H1 (cell line): ENCODE measurements around the gene CCDC80. TPM values are rescaled to one million over a fixed set of nuclear protein-coding genes. Genes with fewer than 3 reads are reported as not detected.

ENCODE experiments used
- CTCF ChIA-PET: fragments of 300-600 bp; sonication (Branson Sonifier 250); formaldehyde crosslinking; loops from one replicate; lab custom pipeline; 2021; ENCODE audit not compliant: partially characterized antibody; lab: Charles Lee
- POLR2A ChIA-PET: fragments of 300-600 bp; sonication (Branson Sonifier 250); formaldehyde crosslinking; loops from one replicate; lab custom pipeline; 2021; ENCODE audit warnings: inconsistent platforms; ENCODE audit not compliant: partially characterized antibody; lab: Charles Lee
- DNase-seq, 2 experiments: peaks; one replicate each; pipeline versions ENCODE4 v3.0.0 to v3.0.0-alpha.2; 2010 to 2022; ENCODE audit warnings: low spot score in 2 of 2, low read depth in 1 of 2, mixed read lengths in 1 of 2
- FAIRE-seq: peaks from 2 replicates; lab custom pipeline; 2011; peaks lifted over from hg19 to GRCh38; lab: Jason Lieb, UNC
- H2AFZ ChIP-seq: 2 replicates; pipeline ENCODE4 v1.8.1; 2012; ENCODE audit warnings: low read length, inconsistent platforms
- H2AK5ac ChIP-seq: 2 replicates; pipeline ENCODE4 v1.6.1; 2013; ENCODE audit warnings: low read depth, low read length
- H2BK120ac ChIP-seq: replicated peaks from 2 replicates; pipeline ENCODE3; 2013; ENCODE audit warnings: low read depth, low read length, inconsistent platforms
- H2BK12ac ChIP-seq: 2 replicates; pipeline ENCODE4 v1.6.1; 2013; ENCODE audit warnings: low read depth, low read length
- H2BK15ac ChIP-seq: 2 replicates; pipeline ENCODE4 v1.6.1; 2013; ENCODE audit warnings: low read length
- H2BK20ac ChIP-seq: 2 replicates; pipeline ENCODE4 v1.6.1; 2013; ENCODE audit warnings: low read length
- H2BK5ac ChIP-seq: 2 replicates; pipeline ENCODE4 v1.6.1; 2013; ENCODE audit warnings: low read depth, low read length
- H3K14ac ChIP-seq: 2 replicates; pipeline ENCODE4 v1.6.1; 2013; ENCODE audit warnings: inconsistent platforms; ENCODE audit not compliant: insufficient read length
- H3K18ac ChIP-seq: 2 replicates; pipeline ENCODE4 v1.6.1; 2013; ENCODE audit warnings: low read length; ENCODE audit errors: extremely low read depth
- H3K23ac ChIP-seq: 2 replicates; pipeline ENCODE4 v1.6.1; 2013; ENCODE audit warnings: inconsistent platforms; ENCODE audit not compliant: insufficient read length
- H3K23me2 ChIP-seq: 2 replicates; pipeline ENCODE4 v1.6.1; 2013; ENCODE audit warnings: low read depth, low read length
- H3K27ac ChIP-seq: 2 replicates; pipeline ENCODE4 v1.6.1; 2011; ENCODE audit warnings: low read depth, low read length, inconsistent platforms
- H3K27me3 ChIP-seq, 4 experiments: replicated peaks in 1 of 4; 1 replicate in 1 of 4; 2 replicates in 3 of 4; pipeline versions ENCODE4 v1.6.1 to v1.8.1; 2011 to 2013; ENCODE audit warnings: low read length in 3 of 4, mild to moderate bottlenecking in 3 of 4, inconsistent platforms in 2 of 4, mixed read lengths in 2 of 4, moderate library complexity in 1 of 4; ENCODE audit not compliant: control insufficient read depth in 3 of 4, insufficient read depth in 3 of 4; ENCODE audit errors: extremely low read depth in 1 of 4
- H3K36me3 ChIP-seq, 4 experiments: 2 replicates each; pipeline versions ENCODE4 v1.6.1 to v1.8.1; 2011 to 2013; ENCODE audit warnings: mild to moderate bottlenecking in 4 of 4, low read length in 3 of 4, moderate library complexity in 2 of 4, control low read depth in 1 of 4, inconsistent platforms in 1 of 4; ENCODE audit not compliant: insufficient read depth in 4 of 4, control insufficient read depth in 2 of 4
- H3K4ac ChIP-seq: replicated peaks from 2 replicates; pipeline ENCODE3; 2013; ENCODE audit warnings: low read length, low read depth, mixed read lengths, inconsistent platforms; ENCODE audit not compliant: insufficient read length
- H3K4me1 ChIP-seq, 4 experiments: replicated peaks in 1 of 4; 1 replicate in 1 of 4; 2 replicates in 3 of 4; pipeline versions ENCODE4 v1.6.1 to v1.8.1; 2011 to 2013; ENCODE audit warnings: low read length in 3 of 4, inconsistent platforms in 2 of 4, mixed read lengths in 1 of 4; ENCODE audit not compliant: insufficient read depth in 4 of 4, control insufficient read depth in 3 of 4
- H3K4me2 ChIP-seq, 2 experiments: 2 replicates each; pipeline versions ENCODE4 v1.6.1 to v1.8.1; 2011 to 2013; ENCODE audit warnings: low read depth in 2 of 2, low read length in 2 of 2, control low read depth in 1 of 2, inconsistent platforms in 1 of 2, mild to moderate bottlenecking in 1 of 2; ENCODE audit not compliant: insufficient read depth in 1 of 2
- H3K4me3 ChIP-seq, 4 experiments: fragments of 200-600, 300-600 bp in 1 of 4; sonication (generic), shearing (Covaris generic), sonication (Bioruptor Twin) in 1 of 4; 2 replicates each; pipeline versions ENCODE4 v1.5.1 to v1.8.1; 2011 to 2016; ENCODE audit warnings: low read length in 4 of 4, low read depth in 3 of 4, control low read depth in 2 of 4, inconsistent platforms in 2 of 4, mild to moderate bottlenecking in 2 of 4, mixed read lengths in 1 of 4, moderate library complexity in 1 of 4; ENCODE audit not compliant: insufficient read depth in 2 of 4; ENCODE audit errors: extremely low read depth in 1 of 4
- H3K56ac ChIP-seq: replicated peaks from 2 replicates; pipeline ENCODE3; 2013; ENCODE audit warnings: low read depth, mild to moderate bottlenecking, mixed read lengths, low read length, inconsistent platforms; ENCODE audit not compliant: insufficient read length
- H3K79me1 ChIP-seq: 2 replicates; pipeline ENCODE4 v1.6.1; 2013; ENCODE audit warnings: low read depth, low read length, control low read depth
- H3K79me2 ChIP-seq, 2 experiments: 2 replicates each; pipeline versions ENCODE4 v1.6.1 to v1.8.1; 2012 to 2013; ENCODE audit warnings: low read length in 2 of 2, mild to moderate bottlenecking in 2 of 2, inconsistent platforms in 1 of 2; ENCODE audit not compliant: insufficient read depth in 2 of 2, control insufficient read depth in 1 of 2
- H3K9ac ChIP-seq, 4 experiments: replicated peaks in 1 of 4; 1 replicate in 1 of 4; 2 replicates in 3 of 4; pipeline versions ENCODE4 v1.6.1 to v1.8.1; 2011 to 2013; ENCODE audit warnings: low read depth in 3 of 4, low read length in 3 of 4, control low read depth in 2 of 4, mild to moderate bottlenecking in 2 of 4, moderate library complexity in 2 of 4, inconsistent platforms in 1 of 4; ENCODE audit errors: extremely low read depth in 1 of 4
- H3K9me3 ChIP-seq, 2 experiments: 2 replicates each; pipeline versions ENCODE4 v1.6.1 to v1.8.1; 2012 to 2013; ENCODE audit warnings: mild to moderate bottlenecking in 2 of 2, moderate library complexity in 2 of 2, control low read depth in 1 of 2, inconsistent platforms in 1 of 2, low read depth in 1 of 2, low read length in 1 of 2, mixed read lengths in 1 of 2; ENCODE audit not compliant: insufficient read depth in 2 of 2
- H4K20me1 ChIP-seq, 2 experiments: replicated peaks in 1 of 2; 2 replicates each; pipeline versions ENCODE3 to v1.8.1; 2011 to 2013; ENCODE audit warnings: inconsistent platforms in 2 of 2, low read length in 2 of 2, mild to moderate bottlenecking in 1 of 2; ENCODE audit not compliant: insufficient read depth in 2 of 2, control insufficient read depth in 1 of 2
- H4K5ac ChIP-seq: 2 replicates; pipeline ENCODE4 v1.6.1; 2013; ENCODE audit warnings: low read length, low read depth, mixed read lengths, inconsistent platforms; ENCODE audit not compliant: insufficient read length
- H4K8ac ChIP-seq: 2 replicates; pipeline ENCODE4 v1.8.0; 2013; ENCODE audit warnings: mild to moderate bottlenecking, moderate library complexity, low read length, inconsistent platforms; ENCODE audit not compliant: insufficient read depth; ENCODE audit errors: extremely low read depth
- H4K91ac ChIP-seq: replicated peaks from 2 replicates; pipeline ENCODE3; 2013; ENCODE audit warnings: low read length, mixed read lengths, inconsistent platforms; ENCODE audit not compliant: insufficient read length
- NRF1 ChIP-seq: IDR thresholded peaks from 2 replicates; pipeline ENCODE4 v1.6.1; 2011; ENCODE audit warnings: mild to moderate bottlenecking, low read depth, low read length, improper control_type of control experiment
- PHF8 ChIP-seq: fragments of 200-600 bp; sonication (generic); conservative IDR thresholded peaks from 2 replicates; pipeline ENCODE4 v1.7.1; 2012; ENCODE audit warnings: low read depth, mild to moderate bottlenecking, inconsistent platforms, low read length, moderate library complexity
- POU5F1 ChIP-seq: IDR thresholded peaks from 2 replicates; pipeline ENCODE4 v1.6.1; 2011; ENCODE audit warnings: low read depth, mild to moderate bottlenecking, low read length, moderate library complexity
- RAD21 ChIP-seq, 2 experiments: IDR thresholded peaks in 1 of 2; conservative IDR thresholded peaks in 1 of 2; 2 replicates each; pipeline ENCODE4 v1.6.1; 2011; ENCODE audit warnings: low read depth in 2 of 2, low read length in 2 of 2, improper control_type of control experiment in 1 of 2, inconsistent platforms in 1 of 2, mild to moderate bottlenecking in 1 of 2, moderate library complexity in 1 of 2
- SAP30 ChIP-seq: fragments of 300-600 bp; sonication (generic); IDR thresholded peaks from 2 replicates; pipeline ENCODE4 v1.7.1; 2012; ENCODE audit warnings: low read length, moderate library complexity, mild to moderate bottlenecking, inconsistent platforms; ENCODE audit not compliant: insufficient read depth, insufficient replicate concordance
- SUZ12 ChIP-seq: fragments of 200-600 bp; sonication (generic); IDR thresholded peaks from 2 replicates; pipeline ENCODE4 v1.6.1; 2012; ENCODE audit warnings: mild to moderate bottlenecking, inconsistent platforms, low read length, moderate library complexity, mixed read lengths
- TBP ChIP-seq: IDR thresholded peaks from 2 replicates; pipeline ENCODE4 v1.6.1; 2011; ENCODE audit warnings: low read depth, low read length, improper control_type of control experiment
- WGBS, 2 experiments: shearing (Covaris generic) in 1 of 2; methylation state at CpG; one replicate each; pipeline versions ENCODE4 v1.1.6 to v1.1.7; 2013 to 2015; ENCODE audit warnings: low lambda C conversion rate in 2 of 2, mixed read lengths in 2 of 2, inconsistent platforms in 1 of 2, low coverage in 1 of 2, missing lambda C conversion rate in 1 of 2; ENCODE audit not compliant: insufficient replicate concordance in 2 of 2, insufficient coverage in 1 of 2, insufficient read length in 1 of 2; ENCODE audit errors: extremely low coverage in 1 of 2, missing lambda C conversion rate in 1 of 2; 5-methylcytosine and 5-hydroxymethylcytosine counted together
- polyA plus RNA-seq, 7 experiments: library from polyadenylated mRNA; depleted of rRNA in 3 of 7; stranded (reverse) in 5 of 7; unstranded in 2 of 7; fragments of >200 nt in 5 of 7; fragments of 200-250 nt in 2 of 7; gene quantifications; 1 replicate in 5 of 7; 2 replicates in 1 of 7; 4 replicates in 1 of 7; pipeline versions ENCODE4 v1.2.1 to v1.2.3, GENCODE V29; 2011 to 2013; ENCODE audit warnings: missing spikeins in 2 of 7, mixed read lengths in 2 of 7
- total RNA-seq: library from RNA; stranded (reverse); fragmentation: NEBNext Ultra II Directional; extraction: Animal tissue kit (Norgen Biotek cat#: 25700); gene quantifications from 2 replicates; pipeline ENCODE4 v1.2.1, GENCODE V29; 2021
- TF ChIP-seq, protein P1 (sequence below): IDR thresholded peaks from 2 replicates; pipeline ENCODE4 v1.6.1; 2012; ENCODE audit warnings: low read length, inconsistent platforms

Gene CCDC80
- total and polyA plus RNA-seq, 2 of the 8 experiments (the other 6 are each of a cell fraction or from before 2014, with no cell fraction given): 1.1 to 12.9 TPM

DNA sequence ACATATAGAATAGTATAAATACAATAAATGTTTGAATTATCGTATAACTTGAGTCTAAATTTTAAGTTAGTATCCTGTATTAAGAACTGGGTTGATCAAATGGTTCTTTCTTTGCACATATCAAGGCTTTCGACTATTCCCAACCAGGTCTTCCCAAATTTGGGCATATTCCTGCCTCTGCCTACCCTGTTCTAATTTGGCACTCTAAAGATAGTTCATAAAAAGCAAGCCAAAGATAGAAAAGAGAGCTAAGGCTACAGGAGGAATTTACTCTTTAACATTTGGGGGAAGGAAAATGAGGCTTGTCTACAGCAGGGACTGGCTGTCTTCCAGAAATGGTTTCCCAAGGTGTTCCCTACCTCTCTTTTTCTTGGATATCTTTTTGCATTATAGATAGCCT is 43.0 kb downstream of the CCDC80 start:
- no peak for TF ChIP-seq NRF1
- TF ChIP-seq, protein P1, sequence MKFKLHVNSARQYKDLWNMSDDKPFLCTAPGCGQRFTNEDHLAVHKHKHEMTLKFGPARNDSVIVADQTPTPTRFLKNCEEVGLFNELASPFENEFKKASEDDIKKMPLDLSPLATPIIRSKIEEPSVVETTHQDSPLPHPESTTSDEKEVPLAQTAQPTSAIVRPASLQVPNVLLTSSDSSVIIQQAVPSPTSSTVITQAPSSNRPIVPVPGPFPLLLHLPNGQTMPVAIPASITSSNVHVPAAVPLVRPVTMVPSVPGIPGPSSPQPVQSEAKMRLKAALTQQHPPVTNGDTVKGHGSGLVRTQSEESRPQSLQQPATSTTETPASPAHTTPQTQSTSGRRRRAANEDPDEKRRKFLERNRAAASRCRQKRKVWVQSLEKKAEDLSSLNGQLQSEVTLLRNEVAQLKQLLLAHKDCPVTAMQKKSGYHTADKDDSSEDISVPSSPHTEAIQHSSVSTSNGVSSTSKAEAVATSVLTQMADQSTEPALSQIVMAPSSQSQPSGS: no peak
- TF ChIP-seq SAP30: no peak
- no peak for TF ChIP-seq SUZ12
- TF ChIP-seq RAD21 (IDR thresholded peaks at IDR 0.05 in 1 of 2, conservative IDR thresholded peaks at IDR 0.05 in 1 of 2; ENCODE audit: low read depth in 2 of 2, low read length in 2 of 2): no peak
- TF ChIP-seq TBP: no peak
- TF ChIP-seq PHF8: no peak
- TF ChIP-seq POU5F1: no peak
- DNase-seq (no peak), FAIRE-seq (no peak)
- peaks cover 0 to 2% (median 0%) of the 10 kb centered on the region in 4 experiments; a peak in 2 of 8 replicates for H3K36me3 ChIP-seq
- H3K27me3 ChIP-seq: peaks cover 0 to 1% (median 0%) of the 10 kb centered on the region in 4 experiments; a peak in 1 of 7 replicates
- no peak overlapping the region for H4K8ac ChIP-seq
- no peak overlapping the region for H4K5ac ChIP-seq
- H2BK15ac ChIP-seq: no peak overlapping the region
- no peak overlapping the region for H3K4me3 ChIP-seq
- no peak overlapping the region for H2AK5ac ChIP-seq
- no peak overlapping the region for H2BK12ac ChIP-seq
- POLR2A ChIA-PET: interaction anchor here (1.1 kb wide), 1 partner anchor 14 kb away, joined by 3 read pairs; no protein-coding TSS in a partner anchor
- H3K56ac ChIP-seq: no peak overlapping the region
- H3K23me2 ChIP-seq: no peaks in the 10 kb centered on the region
- WGBS, 2 experiments: 98% methylated on average over 2 of the region's 2 CpGs; no CpG with 5 or more reads in 1 of the 2 experiments
- H2AFZ ChIP-seq: no peak overlapping the region
- no peak overlapping the region for H2BK5ac ChIP-seq
- H2BK120ac ChIP-seq: no peak overlapping the region
- H3K9me3 ChIP-seq: no peaks in the 10 kb centered on the region
- no peak overlapping the region for H3K4ac ChIP-seq
- CTCF ChIA-PET: interaction anchor here (0.7 kb wide), 1 partner anchor 10 kb away, joined by 3 read pairs; no protein-coding TSS in a partner anchor
- H3K79me1 ChIP-seq: no peaks in the 10 kb centered on the region
- H3K4me2 ChIP-seq: no peak overlapping the region
- H3K14ac ChIP-seq: no peak overlapping the region
- H4K91ac ChIP-seq: no peak overlapping the region
- no peak overlapping the region for H3K23ac ChIP-seq
- no peak overlapping the region for H3K18ac ChIP-seq
- H3K79me2 ChIP-seq: no peaks in the 10 kb centered on the region
- no peak overlapping the region for H2BK20ac ChIP-seq
- no peaks in the 10 kb centered on the region for H4K20me1 ChIP-seq
- H3K9ac ChIP-seq: no peak overlapping the region
- no peaks in the 10 kb centered on the region for H3K4me1 ChIP-seq
- H3K27ac ChIP-seq: no peak overlapping the region
